ENCODE measurements around the gene PIWIL4. TPM values are rescaled to one million over a fixed set of nuclear protein-coding genes. Genes with fewer than 3 reads are reported as not detected.

PIWIL4 gene
- total and polyA plus RNA-seq, 2 of the 8 experiments (the other 6 are each of a cell fraction or from before 2014, with no cell fraction given) = 0.51 to 0.52 TPM

DNA sequence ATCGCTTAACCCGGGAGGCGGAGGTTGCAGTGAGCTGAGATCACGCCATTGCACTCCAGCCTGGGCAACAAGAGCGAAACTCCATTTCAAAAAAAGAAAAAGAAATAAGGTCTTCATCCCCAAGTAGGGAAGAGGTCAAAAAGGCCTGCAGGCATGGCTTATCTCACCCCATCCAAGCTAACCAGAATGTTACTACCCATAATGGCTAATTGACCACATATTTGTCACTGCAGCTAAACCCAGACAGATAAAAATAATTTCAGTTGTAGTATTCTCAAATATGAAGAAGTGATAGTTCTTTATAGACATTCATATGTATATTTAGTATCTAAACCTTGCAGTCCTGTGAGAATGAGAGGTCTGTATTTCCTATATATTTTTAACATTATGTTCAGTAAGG lies 17.8 kb downstream of the PIWIL4 start:
- no peak for FAIRE-seq
- 91% methylated on average over 5 of the region's 5 CpGs; no CpG with 5 or more reads in 1 of the 2 experiments for WGBS, 2 experiments (ENCODE audit: extremely low coverage in 1 of 2, insufficient coverage in 1 of 2, insufficient read length in 1 of 2, insufficient replicate concordance in 2 of 2, low coverage in 1 of 2, low lambda C conversion rate in 2 of 2, missing lambda C conversion rate in 1 of 2)

More for the DNA sequence above, 17.8 kb downstream of the PIWIL4 start:
- Histone ChIP-seq H3K4ac (replicated peaks; ENCODE audit: insufficient read length, low read depth, low read length) (no peak overlapping the region), H4K91ac (replicated peaks; ENCODE audit: insufficient read length, low read length) (no peak overlapping the region), H2BK12ac (ENCODE audit: low read depth, low read length) (no peak overlapping the region), H3K27ac (ENCODE audit: low read depth, low read length) (no peak overlapping the region), H3K9ac (replicated peaks in 1 of 4; ENCODE audit: extremely low read depth in 1 of 4, low read depth in 3 of 4, low read length in 3 of 4) (no peak overlapping the region), H3K4me1 (replicated peaks in 1 of 4; ENCODE audit: control insufficient read depth in 3 of 4, insufficient read depth in 4 of 4, low read length in 3 of 4) (no peaks in the 10 kb centered on the region), H3K4me3 (ENCODE audit: extremely low read depth in 1 of 4, insufficient read depth in 2 of 4, low read depth in 3 of 4, low read length in 4 of 4) (no peak overlapping the region), H2AFZ (ENCODE audit: low read length) (no peak overlapping the region), H3K9me3 (ENCODE audit: insufficient read depth in 2 of 2, low read depth in 1 of 2, low read length in 1 of 2) (no peaks in the 10 kb centered on the region), H3K56ac (replicated peaks; ENCODE audit: insufficient read length, low read depth, low read length) (no peak overlapping the region), H2BK5ac (ENCODE audit: low read depth, low read length) (no peak overlapping the region), H3K23ac (ENCODE audit: insufficient read length) (no peak overlapping the region), H3K18ac (ENCODE audit: extremely low read depth, low read length) (no peak overlapping the region), H2BK15ac (ENCODE audit: low read length) (no peak overlapping the region), H4K8ac (ENCODE audit: extremely low read depth, insufficient read depth, low read length) (no peak overlapping the region), H3K79me2 (ENCODE audit: control insufficient read depth in 1 of 2, insufficient read depth in 2 of 2, low read length in 2 of 2) (no peaks in the 10 kb centered on the region), H2AK5ac (ENCODE audit: low read depth, low read length) (no peak overlapping the region), H3K27me3 (replicated peaks in 1 of 4; ENCODE audit: control insufficient read depth in 3 of 4, extremely low read depth in 1 of 4, insufficient read depth in 3 of 4, low read length in 3 of 4) (no peaks in the 10 kb centered on the region; a peak in 2 of 7 replicates), H3K23me2 (ENCODE audit: low read depth, low read length) (no peaks in the 10 kb centered on the region), H3K4me2 (ENCODE audit: insufficient read depth in 1 of 2, low read depth in 2 of 2, low read length in 2 of 2) (no peak overlapping the region), H3K79me1 (ENCODE audit: low read depth, low read length) (no peaks in the 10 kb centered on the region), H3K14ac (ENCODE audit: insufficient read length) (no peak overlapping the region), H2BK20ac (ENCODE audit: low read length) (no peak overlapping the region), H2BK120ac (replicated peaks; ENCODE audit: low read depth, low read length) (no peak overlapping the region), H4K5ac (ENCODE audit: insufficient read length, low read depth, low read length) (no peak overlapping the region), H3K36me3 (ENCODE audit: control insufficient read depth in 2 of 4, insufficient read depth in 4 of 4, low read length in 3 of 4) (no peaks in the 10 kb centered on the region), H4K20me1 (replicated peaks in 1 of 2; ENCODE audit: control insufficient read depth in 1 of 2, insufficient read depth in 2 of 2, low read length in 2 of 2) (no peaks in the 10 kb centered on the region)
- ChIA-PET CTCF (ENCODE audit: partially characterized antibody) (no interaction called here), POLR2A (ENCODE audit: partially characterized antibody) (no interaction called here)
- no peak for TF ChIP-seq MAFK (IDR thresholded peaks at IDR 0.05; ENCODE audit: low read depth, low read length)
- TF ChIP-seq RBBP5 (IDR thresholded peaks at IDR 0.05; ENCODE audit: borderline replicate concordance, low read depth, low read length) = no peak
- TF ChIP-seq, protein P1, sequence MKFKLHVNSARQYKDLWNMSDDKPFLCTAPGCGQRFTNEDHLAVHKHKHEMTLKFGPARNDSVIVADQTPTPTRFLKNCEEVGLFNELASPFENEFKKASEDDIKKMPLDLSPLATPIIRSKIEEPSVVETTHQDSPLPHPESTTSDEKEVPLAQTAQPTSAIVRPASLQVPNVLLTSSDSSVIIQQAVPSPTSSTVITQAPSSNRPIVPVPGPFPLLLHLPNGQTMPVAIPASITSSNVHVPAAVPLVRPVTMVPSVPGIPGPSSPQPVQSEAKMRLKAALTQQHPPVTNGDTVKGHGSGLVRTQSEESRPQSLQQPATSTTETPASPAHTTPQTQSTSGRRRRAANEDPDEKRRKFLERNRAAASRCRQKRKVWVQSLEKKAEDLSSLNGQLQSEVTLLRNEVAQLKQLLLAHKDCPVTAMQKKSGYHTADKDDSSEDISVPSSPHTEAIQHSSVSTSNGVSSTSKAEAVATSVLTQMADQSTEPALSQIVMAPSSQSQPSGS (IDR thresholded peaks at IDR 0.05; ENCODE audit: low read length) = no peak
- no peak for TF ChIP-seq TCF12 (IDR thresholded peaks at IDR 0.05; ENCODE audit: low read depth, low read length)
- no peak for TF ChIP-seq EZH2 (IDR thresholded peaks at IDR 0.05; ENCODE audit: low read depth, low read length, severe bottlenecking)
- no peak for TF ChIP-seq TAF7 (optimal IDR thresholded peaks at IDR 0.05; ENCODE audit: borderline replicate concordance, low read depth, low read length)
- no peak for TF ChIP-seq SRF (IDR thresholded peaks at IDR 0.05; ENCODE audit: low read depth, low read length)
- TF ChIP-seq CBX8 (IDR thresholded peaks at IDR 0.05; ENCODE audit: borderline replicate concordance, low read depth, low read length) = no peak
- no peak for TF ChIP-seq KDM4A (IDR thresholded peaks at IDR 0.05; ENCODE audit: low read depth, low read length, severe bottlenecking)
- no peak for DNase-seq (ENCODE audit: low read depth in 1 of 2, low spot score in 2 of 2)
